Measurements from ENCODE around the gene SLC49A3.
"Not testable (repeated sequence)": the region's sequence is repeated elsewhere in the genome, so short reads cannot be mapped to it uniquely, and the experiment has no call there.

Gene SLC49A3

DNA sequence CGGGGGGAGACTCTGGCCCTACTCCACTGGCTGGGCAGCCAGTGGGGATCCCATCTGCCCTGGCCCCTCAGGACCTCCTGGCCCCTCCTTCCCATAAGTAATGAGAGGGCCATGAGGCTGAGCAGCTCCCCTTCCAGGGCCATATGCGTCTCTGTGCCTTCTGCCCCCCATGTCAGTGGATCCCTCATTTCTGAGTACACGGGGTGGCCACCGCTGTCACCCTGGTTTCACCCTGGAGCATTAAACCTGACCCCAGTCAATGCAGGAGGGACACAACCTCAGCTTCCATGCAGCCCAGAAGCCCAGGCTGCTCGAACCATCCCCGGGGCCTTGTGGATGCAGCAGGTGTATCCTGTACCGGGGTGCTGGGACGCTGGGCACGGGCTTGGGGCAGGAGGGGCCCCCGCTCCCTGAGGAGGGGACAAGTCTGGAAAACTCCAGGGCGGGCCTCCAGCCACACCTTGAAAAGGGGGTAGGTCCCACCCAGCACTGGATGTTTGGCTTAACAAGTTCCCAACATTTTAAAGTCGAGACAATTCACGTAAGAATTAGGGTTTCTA lies 39.1 kb downstream of the SLC49A3 start:
- in situ Hi-C loops (cut with HindIII; ENCODE audit: low pct_ligation_motif_present, low pct_unique_long_range_greater_than_20kb, low sequenced_read_pairs) = no loop called here

DNA sequence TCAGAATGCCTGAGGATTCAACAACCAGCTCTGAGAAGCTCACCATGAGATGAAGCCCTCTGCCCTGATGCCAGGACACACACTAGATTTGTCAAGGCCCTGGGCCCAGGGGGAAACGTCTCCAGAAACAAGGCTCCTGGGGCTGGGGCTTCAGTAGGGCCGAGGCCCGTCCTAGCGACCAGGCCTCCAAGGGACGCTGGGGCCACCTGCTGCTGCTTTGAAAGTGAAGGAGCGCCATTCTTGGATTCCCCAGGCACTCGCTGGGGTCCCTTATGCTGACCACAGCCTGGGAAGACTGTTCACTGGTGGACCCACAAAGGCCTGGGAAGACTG lies 39.7 kb downstream of the SLC49A3 start:
- no peak for DNase-seq
- in situ Hi-C loops (cut with HindIII; ENCODE audit: low pct_ligation_motif_present, low pct_unique_long_range_greater_than_20kb, low sequenced_read_pairs) = no loop called here

More for the DNA sequence above, 39.1 kb downstream of the SLC49A3 start:
- DNase-seq = no peak

DNA sequence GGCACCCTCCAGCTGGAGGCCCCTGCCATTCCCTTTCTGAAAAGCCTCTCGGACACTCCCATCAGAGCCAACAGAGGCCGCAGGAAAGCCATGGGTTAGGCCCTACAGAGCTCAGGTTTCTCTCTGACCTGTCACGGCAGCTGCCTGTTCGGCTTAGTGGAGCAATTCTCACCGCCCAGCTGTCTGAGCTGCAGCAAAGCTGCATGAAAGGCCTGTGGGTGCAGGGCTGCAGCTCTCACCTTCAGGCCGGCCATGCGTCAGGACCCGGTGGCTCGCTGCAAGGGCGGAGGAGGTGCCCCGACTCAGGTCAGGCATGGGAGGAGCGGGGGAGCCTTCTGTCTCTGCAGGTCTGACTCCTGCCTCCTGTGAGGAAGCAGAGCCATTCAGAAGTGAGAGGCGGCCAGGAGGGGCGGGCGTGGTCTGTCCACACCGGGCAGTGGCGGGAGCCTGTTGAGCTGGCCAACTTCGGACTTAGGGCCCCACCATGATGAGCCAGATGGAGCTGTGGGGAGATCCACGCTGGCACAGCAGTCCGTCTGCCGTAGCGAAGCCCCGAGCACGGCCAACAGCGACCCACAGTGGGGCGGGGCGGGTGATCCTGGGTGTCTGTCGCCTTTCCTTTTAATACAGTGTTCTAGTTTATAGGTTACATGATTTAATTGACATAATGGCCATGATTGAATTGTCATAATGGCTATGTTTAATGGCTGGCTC lies 40.2 kb downstream of the SLC49A3 start:
- in situ Hi-C loops (cut with HindIII; ENCODE audit: low pct_ligation_motif_present, low pct_unique_long_range_greater_than_20kb, low sequenced_read_pairs) = no loop called here
- DNase-seq = no peak

- DNase-seq = no peak
- in situ Hi-C loops (cut with HindIII; ENCODE audit: low pct_ligation_motif_present, low pct_unique_long_range_greater_than_20kb, low sequenced_read_pairs) = no loop called here
Measured at GRCh38 chr4:647481-647880, 41.5 kb downstream of the SLC49A3 start.

DNA sequence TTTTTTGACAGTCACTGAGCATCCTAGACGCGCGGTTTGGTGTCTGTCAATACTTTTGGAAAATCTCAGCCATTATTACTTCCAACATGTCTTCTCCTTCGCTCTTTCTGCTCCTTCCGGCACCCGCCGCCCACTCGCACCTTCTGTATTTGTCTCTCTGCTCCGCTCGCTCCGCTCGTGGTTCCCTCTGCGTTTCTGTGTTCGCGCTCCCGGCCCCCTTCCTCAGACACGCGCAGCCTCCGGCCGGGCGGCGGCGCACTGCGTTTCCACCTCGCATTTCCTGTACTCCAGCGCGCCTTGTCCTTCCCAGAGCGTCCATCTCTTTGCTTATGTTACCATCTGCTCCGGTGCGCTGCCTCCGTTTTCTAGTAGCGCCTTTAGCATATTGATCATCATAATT lies 42.5 kb downstream of the SLC49A3 start:
- in situ Hi-C loops (cut with HindIII; ENCODE audit: low pct_ligation_motif_present, low pct_unique_long_range_greater_than_20kb, low sequenced_read_pairs) = no loop called here
- DNase-seq = no peak

DNA sequence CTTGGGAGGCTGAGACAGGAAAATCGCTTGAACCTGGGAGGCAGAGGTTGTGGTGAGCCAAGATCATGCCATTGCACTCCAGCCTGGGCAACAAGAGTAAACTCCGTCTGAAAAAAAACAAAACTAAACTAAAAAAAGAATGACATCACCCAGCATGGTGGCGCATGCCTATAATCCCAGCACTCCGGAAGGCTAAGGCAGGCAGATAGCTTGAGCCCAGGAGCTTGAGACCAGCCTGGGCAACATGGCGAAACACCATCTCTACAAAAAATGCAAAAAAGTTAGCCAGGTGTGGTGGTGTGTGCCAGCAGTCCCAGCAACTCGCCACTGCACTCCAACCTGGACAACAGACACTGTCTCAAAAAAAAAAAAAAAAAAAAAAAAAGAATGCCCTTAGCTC lies 46.6 kb downstream of the SLC49A3 start:
- DNase-seq; in situ Hi-C loops (cut with HindIII; ENCODE audit: low pct_ligation_motif_present, low pct_unique_long_range_greater_than_20kb, low sequenced_read_pairs): not testable (repeated sequence)

DNA sequence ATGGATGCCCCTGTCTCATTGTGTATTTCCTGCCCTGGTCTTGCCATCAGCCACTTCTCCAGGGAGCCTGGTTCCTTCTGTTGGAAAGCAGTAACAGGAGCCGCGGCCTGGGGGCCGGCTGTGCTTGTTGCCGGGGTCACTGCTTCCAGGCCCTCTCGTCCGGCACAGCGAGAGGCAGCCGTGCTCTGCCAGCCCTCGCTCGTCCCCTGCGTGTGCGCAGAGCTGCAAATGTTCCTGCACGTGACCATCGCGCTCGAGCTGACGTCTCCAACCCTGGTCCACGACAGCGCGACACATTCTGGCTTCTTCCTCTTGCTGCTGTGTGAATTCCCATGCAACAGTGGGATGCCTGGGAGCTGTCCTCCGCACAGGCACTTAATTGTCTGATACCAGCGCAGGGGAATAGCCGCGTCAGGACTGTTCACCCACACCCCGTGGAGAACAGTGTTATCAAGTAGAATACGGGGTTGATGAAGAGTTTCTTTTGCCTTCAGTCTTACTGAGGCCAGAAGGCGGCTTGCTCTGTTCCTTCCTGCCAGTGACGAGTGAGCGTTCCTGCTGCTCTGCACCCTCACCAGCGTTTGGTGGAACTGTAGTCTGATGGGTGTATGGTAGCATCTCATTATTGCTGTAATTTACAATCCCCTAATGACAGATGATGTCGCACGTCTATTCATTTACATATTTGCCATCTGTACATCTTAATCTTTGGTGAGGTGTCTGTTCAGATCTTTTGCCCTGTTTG lies 51.2 kb downstream of the SLC49A3 start:
- in situ Hi-C loops (cut with HindIII; ENCODE audit: low pct_ligation_motif_present, low pct_unique_long_range_greater_than_20kb, low sequenced_read_pairs) = no loop called here
- DNase-seq = no peak

- in situ Hi-C loops (cut with HindIII; ENCODE audit: low pct_ligation_motif_present, low pct_unique_long_range_greater_than_20kb, low sequenced_read_pairs) = no loop called here
- DNase-seq = no peak
Measured at GRCh38 chr4:636628-637159, 52.3 kb downstream of the SLC49A3 start.

DNA sequence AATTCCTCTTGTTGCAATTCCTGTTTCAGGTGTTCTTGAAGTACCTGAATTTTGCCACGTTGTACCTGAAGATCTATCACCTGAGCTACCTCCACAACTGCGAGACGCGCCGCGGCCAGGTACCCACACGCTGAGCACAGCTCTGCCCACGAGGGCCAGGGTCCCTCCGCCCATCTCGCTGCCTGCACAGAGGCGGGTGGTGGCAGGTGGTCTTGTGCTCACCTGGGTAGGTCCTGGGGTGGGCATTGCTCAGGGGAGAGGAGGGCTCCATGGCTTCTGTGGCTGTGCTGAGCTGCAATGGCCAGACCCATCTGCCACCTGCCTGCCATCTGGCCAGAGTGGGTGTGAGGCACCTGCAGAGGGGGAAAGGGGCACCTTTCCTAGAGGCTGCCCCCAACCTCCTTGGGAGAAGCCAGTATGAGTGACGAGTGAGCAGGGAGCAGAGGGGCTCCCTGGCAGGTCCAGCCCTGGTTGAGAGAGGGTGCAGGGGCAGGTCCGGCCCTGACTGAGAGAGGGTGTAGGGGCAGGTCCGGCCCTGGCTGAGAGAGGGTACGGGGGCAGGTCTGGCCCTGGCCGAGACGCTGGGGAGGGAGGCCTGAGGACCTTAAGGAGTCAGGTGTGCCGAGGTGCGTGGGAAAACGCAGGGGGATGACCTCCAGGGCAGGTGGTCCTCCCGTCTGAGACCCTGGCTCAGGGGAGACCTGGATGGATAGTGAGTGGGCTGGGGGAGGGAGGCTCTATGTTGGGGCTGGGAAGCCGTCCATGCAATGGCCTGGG lies 52.9 kb downstream of the SLC49A3 start:
- no peak for DNase-seq
- in situ Hi-C loops (cut with HindIII; ENCODE audit: low pct_ligation_motif_present, low pct_unique_long_range_greater_than_20kb, low sequenced_read_pairs) = no loop called here

DNA sequence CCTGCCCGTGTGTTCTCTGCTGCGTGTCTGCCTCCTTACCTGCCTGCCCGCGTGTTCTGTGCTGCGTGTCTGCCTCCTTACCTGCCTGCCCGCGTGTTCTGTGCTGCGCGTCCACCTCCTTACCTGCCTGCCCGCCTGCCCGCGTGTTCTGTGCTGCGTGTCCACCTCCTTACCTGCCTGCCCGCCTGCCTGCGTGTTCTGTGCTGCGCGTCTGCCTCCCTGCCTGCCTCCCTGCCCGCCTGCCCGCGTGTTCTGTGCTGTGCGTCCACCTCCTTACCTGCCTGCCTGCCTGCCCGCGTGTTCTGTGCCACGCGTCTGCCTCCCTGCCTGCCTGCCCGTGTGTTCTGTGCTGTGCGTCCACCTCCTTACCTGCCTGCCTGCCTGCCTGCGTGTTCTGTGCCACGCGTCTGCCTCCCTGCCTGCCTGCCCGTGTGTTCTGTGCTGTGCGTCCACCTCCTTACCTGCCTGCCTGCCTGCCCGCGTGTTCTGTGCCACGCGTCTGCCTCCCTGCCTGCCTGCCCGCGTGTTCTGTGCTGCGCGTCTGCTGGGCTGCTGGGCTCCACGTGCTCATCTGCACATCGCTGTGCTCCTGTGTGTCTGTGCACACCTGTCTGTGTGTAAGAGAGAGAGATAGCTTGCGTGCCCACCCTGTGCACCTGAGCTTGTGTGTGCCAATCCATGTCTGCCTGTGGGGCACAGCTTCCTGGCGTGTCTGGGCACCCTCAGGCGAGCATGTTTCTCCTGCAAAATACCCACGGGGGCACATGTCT lies 53.7 kb downstream of the SLC49A3 start:
- in situ Hi-C loops (cut with HindIII; ENCODE audit: low pct_ligation_motif_present, low pct_unique_long_range_greater_than_20kb, low sequenced_read_pairs); DNase-seq: not testable (repeated sequence)

DNA sequence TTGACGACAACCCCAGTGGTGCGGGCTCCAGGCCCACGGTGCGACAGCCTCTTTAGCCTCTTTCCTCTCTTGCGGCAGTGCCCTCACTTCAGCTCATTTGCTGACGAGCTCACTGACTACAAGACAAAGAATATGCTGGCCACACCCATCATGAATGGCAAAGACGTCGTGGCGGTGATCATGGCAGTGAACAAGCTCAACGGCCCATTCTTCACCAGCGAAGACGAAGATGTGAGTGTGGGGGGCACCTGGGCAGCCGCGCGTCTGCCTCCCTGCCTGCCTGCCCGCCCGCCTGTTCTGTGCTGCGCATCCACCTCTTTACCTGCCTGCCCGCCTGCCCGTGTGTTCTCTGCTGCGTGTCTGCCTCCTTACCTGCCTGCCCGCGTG lies 54.4 kb downstream of the SLC49A3 start:
- in situ Hi-C loops (cut with HindIII; ENCODE audit: low pct_ligation_motif_present, low pct_unique_long_range_greater_than_20kb, low sequenced_read_pairs) = no loop called here
- no peak for DNase-seq

DNA sequence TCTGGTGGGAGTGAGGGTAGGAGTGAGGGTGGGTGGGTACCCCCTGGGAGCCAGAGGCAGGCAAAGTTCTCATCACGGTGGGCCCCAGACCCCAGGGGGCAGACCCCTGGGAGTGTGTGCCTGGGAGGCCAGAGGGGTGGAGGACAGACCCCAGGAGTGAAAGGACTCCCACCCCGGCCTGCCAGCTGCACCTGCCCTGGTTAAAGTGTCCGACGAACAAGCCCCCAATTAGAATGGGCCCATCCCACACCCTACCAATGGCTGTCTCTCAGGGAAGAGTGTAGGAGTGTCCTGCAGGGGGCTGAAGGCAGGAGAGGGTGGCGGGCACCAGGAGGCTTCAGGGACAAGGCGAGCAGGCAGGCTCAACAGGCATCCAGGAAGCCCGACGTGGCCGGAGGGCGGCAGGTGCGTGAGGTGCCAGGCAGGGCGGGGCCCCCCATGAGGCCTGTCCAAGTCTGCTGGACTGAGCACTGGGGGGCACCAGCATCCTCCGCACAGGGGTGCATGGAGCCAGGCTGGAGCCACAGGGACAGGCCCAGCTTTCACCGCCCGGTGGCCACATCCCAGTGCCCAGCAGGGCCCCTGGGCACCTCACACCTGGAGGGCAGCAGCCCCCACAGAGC lies 54.9 kb downstream of the SLC49A3 start:
- in situ Hi-C loops (cut with HindIII; ENCODE audit: low pct_ligation_motif_present, low pct_unique_long_range_greater_than_20kb, low sequenced_read_pairs) = no loop called here
- no peak for DNase-seq

GRCh38 chr4:633406-633805 lies 55.5 kb downstream of the SLC49A3 start:
- DNase-seq = no peak
- in situ Hi-C loops (cut with HindIII; ENCODE audit: low pct_ligation_motif_present, low pct_unique_long_range_greater_than_20kb, low sequenced_read_pairs) = no loop called here

GRCh38 chr4:632926-633325 lies 56.0 kb downstream of the SLC49A3 start:
- in situ Hi-C loops (cut with HindIII; ENCODE audit: low pct_ligation_motif_present, low pct_unique_long_range_greater_than_20kb, low sequenced_read_pairs) = no loop called here
- DNase-seq = no peak

DNA sequence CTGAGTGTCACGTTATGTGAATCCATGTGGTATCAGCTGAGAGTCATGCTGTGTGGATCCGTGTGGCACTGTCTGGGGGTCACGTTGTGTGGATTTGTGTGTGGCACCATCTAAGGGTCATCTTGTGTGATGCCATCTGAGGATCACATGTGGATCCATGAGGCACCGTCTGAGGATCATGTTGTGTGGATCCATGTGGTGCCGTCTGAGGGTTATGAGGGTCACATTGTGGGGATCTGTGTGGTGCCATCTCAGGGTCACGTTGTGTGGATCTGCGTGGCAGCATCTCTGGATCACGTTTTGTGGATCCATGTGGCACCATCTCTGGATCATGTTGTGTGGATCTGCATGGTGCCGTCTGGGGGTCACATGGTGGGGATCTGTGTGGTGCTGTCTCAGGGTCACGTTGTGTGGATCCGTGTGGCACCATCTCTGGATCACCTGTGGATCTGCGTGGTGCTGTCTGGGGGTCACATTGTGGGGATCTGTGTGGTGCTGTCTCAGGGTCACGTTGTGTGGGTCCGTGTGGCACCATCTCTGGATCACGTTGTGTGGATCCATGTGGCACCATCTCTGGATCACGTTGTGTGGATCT lies 56.7 kb downstream of the SLC49A3 start:
- no peak for DNase-seq
- in situ Hi-C loops (cut with HindIII; ENCODE audit: low pct_ligation_motif_present, low pct_unique_long_range_greater_than_20kb, low sequenced_read_pairs) = no loop called here

Measured in ACHN (cell line).